ENCODE measurements around the gene SAYSD1. TPM values are rescaled to one million over a fixed set of nuclear protein-coding genes. Genes with fewer than 3 reads are reported as not detected.

The SAYSD1 gene
- total RNA-seq, 2 donors from 2014 or later: 12.9 to 15.5 TPM

- Histone ChIP-seq H3K9me3 (no peaks in the 10 kb centered on the region), H3K4me1 (no peaks in the 10 kb centered on the region), H3K9ac (ENCODE audit: low read depth in 2 of 2, low read length in 2 of 2) (no peak overlapping the region), H3K36me3 (no peaks in the 10 kb centered on the region), H3K27ac (no peak overlapping the region), H3K27me3 (no peaks in the 10 kb centered on the region), H3K4me3 (no peak overlapping the region)
- TF ChIP-seq CTCF (IDR thresholded peaks at IDR 0.05): no peak
- intact Hi-C loops (cut with DNase I): no loop called here
- no peak for DNase-seq
Observed at GRCh38 chr6:39068391-39068790, 46.6 kb downstream of the SAYSD1 start.

- no peaks in the 10 kb centered on the region for H3K9me3 ChIP-seq
- TF ChIP-seq CTCF (IDR thresholded peaks at IDR 0.05): no peak
- H3K36me3 ChIP-seq: no peaks in the 10 kb centered on the region
- peaks cover 3% of the 10 kb centered on the region for H3K27me3 ChIP-seq
- H3K27ac ChIP-seq: no peak overlapping the region
- H3K4me1 ChIP-seq: no peaks in the 10 kb centered on the region
- no peak for DNase-seq
- H3K4me3 ChIP-seq: no peak overlapping the region
- intact Hi-C loops (cut with DNase I): no loop called here
- H3K9ac ChIP-seq (ENCODE audit: low read depth in 2 of 2, low read length in 2 of 2): no peak overlapping the region
Observed at GRCh38 chr6:39065561-39065960, 49.4 kb downstream of the SAYSD1 start.

- intact Hi-C loops (cut with DNase I): no loop called here
- H3K9me3 ChIP-seq: no peaks in the 10 kb centered on the region
- no peak for DNase-seq
- H3K4me1 ChIP-seq: no peaks in the 10 kb centered on the region
- no peaks in the 10 kb centered on the region for H3K36me3 ChIP-seq
- no peak overlapping the region for H3K4me3 ChIP-seq
- no peak overlapping the region for H3K9ac ChIP-seq (ENCODE audit: low read depth in 2 of 2, low read length in 2 of 2)
- no peak for TF ChIP-seq CTCF (IDR thresholded peaks at IDR 0.05)
- no peak overlapping the region for H3K27ac ChIP-seq
- H3K27me3 ChIP-seq: peaks cover 3% of the 10 kb centered on the region
Observed at GRCh38 chr6:39063526-39063925, 51.5 kb downstream of the SAYSD1 start.

- no peak overlapping the region for H3K4me3 ChIP-seq
- H3K27me3 ChIP-seq: peaks cover 3% of the 10 kb centered on the region
- H3K9ac ChIP-seq (ENCODE audit: low read depth in 2 of 2, low read length in 2 of 2): no peak overlapping the region
- no peak for DNase-seq
- intact Hi-C loops (cut with DNase I): no loop called here
- H3K9me3 ChIP-seq: no peaks in the 10 kb centered on the region
- no peaks in the 10 kb centered on the region for H3K36me3 ChIP-seq
- no peak for TF ChIP-seq CTCF (IDR thresholded peaks at IDR 0.05)
- no peaks in the 10 kb centered on the region for H3K4me1 ChIP-seq
- H3K27ac ChIP-seq: no peak overlapping the region
Observed at GRCh38 chr6:39062014-39062740, 52.8 kb downstream of the SAYSD1 start.

- intact Hi-C loops (cut with DNase I): no loop called here
- TF ChIP-seq CTCF (IDR thresholded peaks at IDR 0.05): no peak
- no peak for DNase-seq
- Histone ChIP-seq H3K9ac (ENCODE audit: low read depth in 2 of 2, low read length in 2 of 2) (no peak overlapping the region), H3K27ac (no peak overlapping the region), H3K9me3 (no peaks in the 10 kb centered on the region), H3K4me3 (no peak overlapping the region), H3K36me3 (no peaks in the 10 kb centered on the region), H3K4me1 (no peaks in the 10 kb centered on the region), H3K27me3 (peaks cover 3% of the 10 kb centered on the region)
Observed at GRCh38 chr6:39061588-39061987, 53.4 kb downstream of the SAYSD1 start.

Data from colonic mucosa (tissue), 4 donors.